Subcutaneous adipose tissue (tissue), 4 donors: Measurements from ENCODE around the gene KLC4. TPM values are rescaled to one million over a fixed set of nuclear protein-coding genes. Genes with fewer than 3 reads are reported as not detected.

Source experiments
- total RNA-seq, 4 donors: library from RNA; depleted of rRNA; stranded (reverse); fragments of >200 nt; gene quantifications; one replicate each; pipeline ENCODE4 v1.1.0, GENCODE V29; 2016
- TF ChIP-seq, protein P1 (sequence below): fragments of 450-650 bp; IDR thresholded peaks from one replicate; pipeline ENCODE4 v1.5.1; 2016; ENCODE audit warnings: low read depth, mild to moderate bottlenecking, control low read depth, antibody characterized with exemption, moderate library complexity

KLC4 gene
- total RNA-seq, 4 donors from 2014 or later, result 10.9 to 24.7 (median 21.9) TPM

DNA sequence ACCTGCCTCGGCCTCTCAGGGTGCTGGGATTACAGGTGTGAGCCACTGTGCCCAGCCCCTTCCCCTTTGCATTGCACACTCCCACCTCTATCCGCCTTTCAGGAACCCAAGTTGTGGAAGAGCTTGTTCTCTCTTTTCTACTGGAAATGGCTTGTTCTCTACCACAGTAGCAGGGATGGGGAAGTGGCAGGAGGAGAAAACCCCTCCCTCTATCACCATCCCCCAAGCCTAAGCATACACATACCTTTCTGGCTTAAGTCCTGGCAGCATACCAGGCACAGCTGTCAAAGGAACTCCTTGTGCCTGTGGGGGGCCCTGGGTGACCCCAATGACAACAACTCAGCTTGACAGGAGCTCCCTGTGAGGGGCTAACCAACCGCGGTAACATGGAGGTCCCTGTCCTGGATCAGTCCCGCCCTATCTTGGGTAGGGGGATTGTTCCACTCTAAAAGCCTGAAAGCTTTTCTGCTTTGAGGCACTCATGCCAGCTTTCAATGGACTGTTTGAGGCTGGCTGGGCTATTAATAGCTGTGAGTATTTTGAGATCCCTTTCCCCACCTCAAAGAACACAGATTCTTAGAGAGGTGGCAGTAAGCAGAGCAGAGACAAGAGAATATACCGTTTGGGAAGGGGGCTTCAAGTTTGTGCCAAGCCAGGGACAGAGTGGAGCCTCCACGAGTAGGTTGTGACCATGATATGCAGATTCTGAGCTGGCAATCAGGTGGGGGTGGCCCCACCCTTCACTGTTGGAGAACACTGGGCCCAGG is 43.1 kb upstream of the KLC4 start:
- TF ChIP-seq, protein P1, sequence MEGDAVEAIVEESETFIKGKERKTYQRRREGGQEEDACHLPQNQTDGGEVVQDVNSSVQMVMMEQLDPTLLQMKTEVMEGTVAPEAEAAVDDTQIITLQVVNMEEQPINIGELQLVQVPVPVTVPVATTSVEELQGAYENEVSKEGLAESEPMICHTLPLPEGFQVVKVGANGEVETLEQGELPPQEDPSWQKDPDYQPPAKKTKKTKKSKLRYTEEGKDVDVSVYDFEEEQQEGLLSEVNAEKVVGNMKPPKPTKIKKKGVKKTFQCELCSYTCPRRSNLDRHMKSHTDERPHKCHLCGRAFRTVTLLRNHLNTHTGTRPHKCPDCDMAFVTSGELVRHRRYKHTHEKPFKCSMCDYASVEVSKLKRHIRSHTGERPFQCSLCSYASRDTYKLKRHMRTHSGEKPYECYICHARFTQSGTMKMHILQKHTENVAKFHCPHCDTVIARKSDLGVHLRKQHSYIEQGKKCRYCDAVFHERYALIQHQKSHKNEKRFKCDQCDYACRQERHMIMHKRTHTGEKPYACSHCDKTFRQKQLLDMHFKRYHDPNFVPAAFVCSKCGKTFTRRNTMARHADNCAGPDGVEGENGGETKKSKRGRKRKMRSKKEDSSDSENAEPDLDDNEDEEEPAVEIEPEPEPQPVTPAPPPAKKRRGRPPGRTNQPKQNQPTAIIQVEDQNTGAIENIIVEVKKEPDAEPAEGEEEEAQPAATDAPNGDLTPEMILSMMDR, result no peak

DNA sequence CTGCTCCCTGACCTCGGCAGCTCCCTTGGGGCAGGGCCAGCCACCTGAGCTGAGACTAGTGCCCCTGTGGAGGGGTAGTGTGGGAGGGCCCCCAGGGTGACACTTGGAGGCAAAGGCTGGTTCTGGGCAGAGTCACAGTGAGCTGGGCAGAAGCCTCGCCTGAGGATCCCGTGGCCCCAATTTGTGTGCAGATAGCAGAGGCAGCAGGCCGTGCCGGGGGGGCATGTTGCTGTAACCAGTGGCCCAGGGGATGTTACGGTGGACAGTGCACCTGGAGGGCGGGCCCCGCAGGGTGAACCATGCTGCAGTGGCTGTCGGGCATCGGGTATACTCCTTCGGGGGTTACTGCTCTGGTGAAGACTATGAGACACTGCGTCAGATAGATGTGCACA is 42.5 kb upstream of the KLC4 start:
- TF ChIP-seq, protein P1, result no peak

GRCh38 chr6:43019152-43019551 is 40.3 kb upstream of the KLC4 start:
- TF ChIP-seq, protein P1, result no peak

DNA sequence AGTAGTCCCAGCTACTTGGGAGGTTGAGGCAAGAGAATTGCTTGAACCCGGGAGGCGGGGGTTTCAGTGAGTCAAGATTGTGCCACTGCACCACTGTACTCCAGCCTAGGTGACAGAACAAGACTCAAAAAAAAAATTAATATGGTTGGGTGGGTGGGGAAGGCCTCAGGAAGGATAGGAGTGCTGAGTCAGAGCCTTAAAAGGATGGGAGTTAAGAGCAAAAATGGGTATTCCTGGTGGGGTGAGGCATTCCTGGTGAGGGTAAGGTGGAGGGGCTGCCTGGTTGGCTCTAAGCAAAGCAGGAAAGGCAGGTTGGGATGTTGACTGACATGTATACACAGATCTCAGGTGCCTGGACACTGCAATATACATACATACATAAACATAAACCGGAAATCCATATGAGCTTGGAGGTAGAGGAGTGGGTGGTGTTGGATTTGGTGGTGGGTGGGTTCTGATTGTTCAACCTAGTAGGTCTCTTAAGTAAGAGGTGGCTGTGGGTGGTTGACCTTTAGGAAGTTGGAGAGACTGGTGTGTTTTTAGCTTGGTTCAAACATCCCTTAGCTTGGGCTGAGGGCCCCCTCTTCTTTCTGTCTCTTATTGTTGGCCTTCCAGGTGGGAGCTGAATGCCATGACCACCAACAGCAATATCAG is 39.3 kb upstream of the KLC4 start:
- TF ChIP-seq, protein P1, result no peak

- TF ChIP-seq, protein P1, result no peak
Observed at GRCh38 chr6:43020847-43021246, 38.6 kb upstream of the KLC4 start.

GRCh38 chr6:43021270-43022047 is 38.0 kb upstream of the KLC4 start, which contains the start of gene RRP36:
TSS of gene RRP36 (plus strand) at chr6:43021623. CDS start at chr6:43021655, 32 bp downstream.
- TF ChIP-seq, protein P1, result no peak

GRCh38 chr6:43024436-43024835 is 35.0 kb upstream of the KLC4 start:
- TF ChIP-seq, protein P1, result no peak
